NCI-H1436 (cell line): ENCODE results near the gene C1QTNF12.

Experiments used
- DNase-seq: peaks from one replicate; lab custom pipeline; 2025; lab: John Stamatoyannopoulos, UW

C1QTNF12 gene, protein sequence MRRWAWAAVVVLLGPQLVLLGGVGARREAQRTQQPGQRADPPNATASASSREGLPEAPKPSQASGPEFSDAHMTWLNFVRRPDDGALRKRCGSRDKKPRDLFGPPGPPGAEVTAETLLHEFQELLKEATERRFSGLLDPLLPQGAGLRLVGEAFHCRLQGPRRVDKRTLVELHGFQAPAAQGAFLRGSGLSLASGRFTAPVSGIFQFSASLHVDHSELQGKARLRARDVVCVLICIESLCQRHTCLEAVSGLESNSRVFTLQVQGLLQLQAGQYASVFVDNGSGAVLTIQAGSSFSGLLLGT

GRCh38 chr1:1246577-1247340 is at the start of gene C1QTNF12:
Gene C1QTNF12, minus strand, starts transcription at chr1:1246722. Its CDS starts 32 bp downstream, at chr1:1246690.
- no peak for DNase-seq

GRCh38 chr1:1295154-1295923 is 48.8 kb upstream of the C1QTNF12 start:
- DNase-seq: no peak

- DNase-seq: no peak
These were observed 47.8 kb upstream of the C1QTNF12 start for GRCh38 chr1:1294250-1294890.

- no peak for DNase-seq
These were observed 47.0 kb upstream of the C1QTNF12 start for GRCh38 chr1:1293263-1294249.

- DNase-seq: no peak
These were observed 46.3 kb upstream of the C1QTNF12 start for GRCh38 chr1:1292851-1293250.

- no peak for DNase-seq
These were observed 45.9 kb upstream of the C1QTNF12 start for GRCh38 chr1:1292442-1292779.

DNA sequence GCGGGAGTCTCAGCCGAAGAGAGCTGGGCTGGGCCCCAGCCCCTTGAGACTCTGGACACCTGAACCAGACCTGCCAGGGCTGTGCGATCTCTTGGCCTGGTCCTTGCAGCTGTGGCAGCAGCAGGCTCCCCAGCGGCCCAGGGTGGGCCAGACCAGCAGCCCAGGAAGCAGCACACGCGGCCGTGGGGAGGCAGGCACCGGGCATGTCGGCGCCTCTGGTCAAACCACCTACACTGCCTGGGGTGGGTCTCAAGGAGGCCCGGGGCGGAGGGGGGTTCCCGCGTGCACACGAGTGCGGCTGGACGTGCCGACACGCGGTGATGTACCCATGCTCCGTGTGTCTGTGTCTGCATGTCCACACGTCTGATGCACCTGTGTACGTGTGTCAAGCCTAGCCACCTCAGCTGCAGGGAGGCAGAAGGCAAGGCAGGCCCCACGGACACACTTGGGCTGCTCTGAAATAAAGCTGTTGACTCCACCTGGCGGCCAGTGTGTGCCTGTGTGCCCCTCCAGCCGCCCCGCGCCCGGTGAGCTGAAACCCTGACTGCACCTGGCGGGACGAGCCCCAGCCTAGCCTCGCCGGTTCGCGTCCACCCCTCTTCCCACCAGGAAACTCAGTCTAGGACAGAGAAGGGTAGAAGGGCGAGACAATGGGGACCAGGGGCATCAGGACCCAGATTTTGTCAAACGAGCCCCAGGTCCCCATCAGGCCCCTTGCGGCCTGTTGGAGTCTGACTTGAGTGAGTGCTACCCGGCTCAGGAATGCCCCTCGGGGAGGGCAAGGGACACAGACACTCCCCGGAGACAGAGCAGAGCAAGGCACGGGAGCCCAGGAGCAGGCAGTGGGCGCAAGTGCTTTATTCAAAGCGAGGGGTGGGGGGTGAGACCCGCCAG is 45.3 kb upstream of the C1QTNF12 start:
- peak; percentile 81 for DNase-seq

- DNase-seq: no peak
These were observed 44.6 kb upstream of the C1QTNF12 start for GRCh38 chr1:1291023-1291528.

DNA sequence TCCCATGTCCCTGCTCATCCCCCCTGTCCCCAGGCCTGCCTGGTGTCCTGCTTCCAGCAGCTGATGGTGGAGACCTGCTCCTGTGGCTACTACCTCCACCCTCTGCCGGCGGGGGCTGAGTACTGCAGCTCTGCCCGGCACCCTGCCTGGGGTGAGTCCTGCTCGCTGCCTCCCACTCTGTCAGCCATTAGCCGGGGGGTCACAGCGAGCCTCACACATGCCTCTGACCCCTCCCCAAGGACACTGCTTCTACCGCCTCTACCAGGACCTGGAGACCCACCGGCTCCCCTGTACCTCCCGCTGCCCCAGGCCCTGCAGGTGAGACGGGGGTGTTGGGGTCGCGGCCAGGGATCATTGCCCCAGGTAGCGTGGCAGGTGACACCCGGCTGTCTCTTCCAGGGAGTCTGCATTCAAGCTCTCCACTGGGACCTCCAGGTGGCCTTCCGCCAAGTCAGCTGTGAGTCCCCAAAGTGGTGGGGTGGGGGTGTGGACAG is 43.8 kb upstream of the C1QTNF12 start:
- peak; percentile 64 for DNase-seq

DNA sequence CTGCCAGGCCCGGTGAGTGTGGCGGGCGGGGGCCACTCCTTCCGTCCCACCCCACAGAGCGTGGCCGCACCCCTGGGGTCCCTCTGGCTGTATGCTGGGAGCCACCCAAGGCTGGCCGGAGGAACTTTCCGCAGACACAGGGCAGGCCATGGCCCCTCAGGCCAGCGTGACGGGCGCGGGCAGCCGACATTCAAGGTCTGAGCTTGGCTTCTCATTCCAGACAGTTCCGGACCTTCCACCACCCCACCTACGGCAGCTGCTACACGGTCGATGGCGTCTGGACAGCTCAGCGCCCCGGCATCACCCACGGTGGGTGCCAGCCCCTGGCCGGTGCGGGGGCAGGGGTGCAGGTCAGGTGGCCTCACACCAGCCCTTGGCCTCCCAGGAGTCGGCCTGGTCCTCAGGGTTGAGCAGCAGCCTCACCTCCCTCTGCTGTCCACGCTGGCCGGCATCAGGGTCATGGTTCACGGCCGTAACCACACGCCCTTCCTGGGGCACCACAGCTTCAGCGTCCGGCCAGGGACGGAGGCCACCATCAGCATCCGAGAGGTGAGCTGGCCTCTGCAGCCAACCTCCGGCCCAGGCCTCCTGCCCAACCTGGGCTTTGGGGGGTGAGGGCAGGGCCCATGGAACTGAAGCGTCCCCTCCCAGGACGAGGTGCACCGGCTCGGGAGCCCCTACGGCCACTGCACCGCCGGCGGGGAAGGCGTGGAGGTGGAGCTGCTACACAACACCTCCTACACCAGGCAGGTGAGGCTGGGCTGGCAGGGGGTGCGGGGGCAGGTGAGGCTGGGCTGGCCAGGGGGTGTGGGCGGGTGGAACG is 41.0 kb upstream of the C1QTNF12 start:
- no peak for DNase-seq

- no peak for DNase-seq
These were observed 40.1 kb upstream of the C1QTNF12 start for GRCh38 chr1:1286313-1287261.

DNA sequence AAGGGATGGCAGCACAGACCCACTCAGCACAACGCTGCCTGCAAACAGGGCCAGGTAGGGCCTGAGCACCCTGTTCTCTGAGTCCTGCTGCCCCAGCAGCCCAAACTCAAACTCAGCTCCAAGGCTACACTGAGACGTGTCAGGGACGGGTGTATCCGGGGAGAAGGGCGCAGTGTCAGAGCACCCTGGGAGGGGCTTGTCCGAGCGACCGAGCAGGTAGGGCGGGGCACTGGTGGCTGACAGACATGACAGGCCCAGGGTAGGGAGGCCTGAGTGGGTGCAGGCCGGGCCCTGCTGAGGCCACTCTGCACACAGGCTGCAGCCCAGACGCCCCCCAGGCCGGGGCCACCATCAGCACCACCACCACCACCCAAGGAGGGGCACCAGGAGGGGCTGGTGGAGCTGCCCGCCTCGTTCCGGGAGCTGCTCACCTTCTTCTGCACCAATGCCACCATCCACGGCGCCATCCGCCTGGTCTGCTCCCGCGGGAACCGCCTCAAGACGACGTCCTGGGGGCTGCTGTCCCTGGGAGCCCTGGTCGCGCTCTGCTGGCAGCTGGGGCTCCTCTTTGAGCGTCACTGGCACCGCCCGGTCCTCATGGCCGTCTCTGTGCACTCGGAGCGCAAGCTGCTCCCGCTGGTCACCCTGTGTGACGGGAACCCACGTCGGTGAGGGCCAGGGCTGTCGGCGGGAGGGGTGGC is 39.2 kb upstream of the C1QTNF12 start:
- DNase-seq: no peak

DNA sequence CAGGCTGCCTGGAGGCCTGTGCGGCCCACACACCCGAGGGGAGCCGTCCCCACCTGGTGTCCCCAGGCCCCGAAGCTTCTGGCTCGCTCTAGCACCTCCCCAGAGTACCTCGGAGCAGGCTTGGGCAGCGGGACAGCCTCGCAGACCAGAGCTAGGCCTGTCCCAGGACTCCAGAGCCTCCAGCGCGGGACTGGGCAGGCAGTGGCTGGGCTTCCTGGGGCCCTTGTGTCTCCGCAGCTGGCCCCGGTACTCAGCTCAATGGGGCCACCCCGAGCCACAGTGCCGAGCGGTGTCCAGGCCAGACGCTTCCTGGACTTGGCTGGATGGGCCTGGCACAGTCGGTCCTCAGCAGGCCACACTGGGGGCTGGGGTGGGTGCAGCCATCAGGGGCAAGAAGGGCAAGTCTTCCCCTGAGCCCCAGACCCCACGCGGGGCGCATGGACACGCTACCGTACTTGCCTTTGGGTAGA is 38.6 kb upstream of the C1QTNF12 start:
- no peak for DNase-seq

GRCh38 chr1:1284221-1285101 is 37.9 kb upstream of the C1QTNF12 start:
- DNase-seq: no peak

GRCh38 chr1:1283821-1284220 is 37.3 kb upstream of the C1QTNF12 start:
- DNase-seq: no peak

DNA sequence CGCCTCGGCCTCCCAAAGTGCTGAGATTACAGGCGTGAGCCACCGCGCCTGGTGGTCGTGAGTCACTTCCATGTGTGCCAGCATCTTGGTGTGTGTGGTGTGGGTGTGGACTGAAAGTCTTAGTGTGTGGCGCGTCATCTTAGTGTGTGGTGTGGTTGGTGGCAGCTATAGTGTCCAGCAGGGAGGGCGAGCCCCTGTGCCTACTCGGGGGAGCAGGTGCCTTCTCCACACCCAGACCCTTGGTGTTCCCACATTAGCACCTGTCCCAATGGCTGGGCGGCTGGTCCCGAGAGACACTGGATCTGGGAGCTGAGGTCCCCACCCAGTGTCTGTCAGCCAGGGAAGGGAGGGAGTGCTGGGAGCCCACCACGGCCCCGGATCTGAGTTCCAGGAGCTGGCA is 36.5 kb upstream of the C1QTNF12 start:
- no peak for DNase-seq
